HEK293T (cell line): Measurements from ENCODE around the gene NOL7.

ENCODE experiments used
- ELF4 ChIP-seq: fragments of 450-650 bp; IDR thresholded peaks from 2 replicates; pipeline ENCODE4 v1.6.1; 2017; ENCODE audit warnings: antibody characterized with exemption
- HDGF ChIP-seq: fragments of 450-650 bp; IDR thresholded peaks from 2 replicates; pipeline ENCODE4 v1.6.1; 2017; ENCODE audit warnings: antibody characterized with exemption, borderline replicate concordance
- TARDBP ChIP-seq: fragments of 450-650 bp; IDR thresholded peaks from 2 replicates; pipeline ENCODE4 v1.6.1; 2016

- TF ChIP-seq ELF4 (no peak), TARDBP (no peak), HDGF (no peak)
Observed at GRCh38 chr6:13614126-13614925, 809 bp upstream of the NOL7 start.
